Muscle of arm (tissue), 12 donors: ENCODE data around the gene AFAP1L2. TPM values are rescaled to one million over a fixed set of nuclear protein-coding genes. Genes with fewer than 3 reads are reported as not detected.

Experiments used
- polyA plus RNA-seq, 12 donors: library from polyadenylated mRNA; unstranded; fragments of 120-200 nt; gene quantifications; one replicate each; pipeline ENCODE4 v1.2.1, GENCODE V29; 2013; ENCODE audit not compliant: insufficient read length in 12 of 12

The AFAP1L2 gene
- polyA plus RNA-seq, 12 donors: 32.3 to 48.5 (median 41.1) TPM; not detected in 1

Other genes with a start within 250 kb of the AFAP1L2 start
- gene CCDC186, start 230.3 kb downstream of the AFAP1L2 start, polyA plus RNA-seq: 10 to 100 TPM in 11 of 12 donors, not detected in 1; 10.6 to 37.4 (median 16.1) TPM
- under 1 TPM in 10 of 12 donors, not detected in 2; 0.08 to 0.44 (median 0.13) TPM for gene TDRD1, start 225.1 kb downstream of the AFAP1L2 start, polyA plus RNA-seq
- 10 to 100 TPM in 1 of 12 donors, 1 to 10 TPM in 2, under 1 TPM in 7, not detected in 2; 0.29 to 20.5 (median 0.44) TPM for gene VWA2, start 165.2 kb downstream of the AFAP1L2 start, polyA plus RNA-seq